Measurements from ENCODE around the gene FAM120C.
A peak's percentile ranks its signal among the peaks of the same experiment; 100 is the strongest.

Gene FAM120C

GRCh38 chrX:54043056-54043455, 140.0 kb downstream of the FAM120C start:
- peak overlapping the region; percentile 96 for H3K27ac ChIP-seq (ENCODE audit: low read depth, low read length, severe bottlenecking)
- peaks cover 26% of the 10 kb centered on the region for H3K36me3 ChIP-seq (ENCODE audit: control insufficient read depth, insufficient read depth, low read length)
- WGBS, 2 experiments (ENCODE audit: insufficient coverage in 2 of 2): 0% methylated on average over 1 of the region's 11 CpGs
- H3K4me3 ChIP-seq (ENCODE audit: extremely low read depth, insufficient read depth, low read length, poor library complexity, severe bottlenecking): peak overlapping the region; percentile 57
- H3K4me1 ChIP-seq (ENCODE audit: control insufficient read depth, insufficient read depth, low read length, poor library complexity, severe bottlenecking): peaks cover 5% of the 10 kb centered on the region
- no peaks in the 10 kb centered on the region for H3K9me3 ChIP-seq (ENCODE audit: control insufficient read depth, low read length)

- H3K4me1 ChIP-seq (ENCODE audit: control insufficient read depth, insufficient read depth, low read length, poor library complexity, severe bottlenecking): peaks cover 5% of the 10 kb centered on the region
- 0 to 2% methylated on average over 4 to 10 of the region's 26 CpGs for WGBS, 2 experiments (ENCODE audit: insufficient coverage in 2 of 2)
- H3K36me3 ChIP-seq (ENCODE audit: control insufficient read depth, insufficient read depth, low read length): peaks cover 30% of the 10 kb centered on the region
- H3K27ac ChIP-seq (ENCODE audit: low read depth, low read length, severe bottlenecking): no peak overlapping the region
- H3K4me3 ChIP-seq (ENCODE audit: extremely low read depth, insufficient read depth, low read length, poor library complexity, severe bottlenecking): peak overlapping the region; percentile 57
- H3K9me3 ChIP-seq (ENCODE audit: control insufficient read depth, low read length): no peaks in the 10 kb centered on the region
Observed at GRCh38 chrX:54042609-54043021, 140.4 kb downstream of the FAM120C start.

DNA sequence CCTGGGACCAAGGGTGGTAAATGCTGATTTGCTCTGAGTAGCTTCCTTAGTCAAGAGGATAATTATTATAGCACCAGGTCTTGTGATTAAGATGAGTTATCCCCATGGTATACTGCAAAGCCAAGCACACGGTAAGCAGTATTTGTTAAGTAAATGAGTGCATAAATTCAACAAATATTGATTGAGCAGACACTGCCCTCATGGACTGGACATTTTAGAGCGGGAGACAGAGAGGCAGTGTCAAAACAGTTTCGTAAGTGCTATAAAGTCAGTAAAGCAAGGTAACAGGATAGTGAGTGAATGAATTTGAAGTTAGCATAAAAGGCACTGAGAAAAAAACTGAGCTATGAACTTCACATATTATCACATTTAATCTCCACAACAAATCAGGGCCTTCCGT, 152.7 kb downstream of the FAM120C start:
- H3K4me3 ChIP-seq (ENCODE audit: extremely low read depth, insufficient read depth, low read length, poor library complexity, severe bottlenecking): no peak overlapping the region

DNA sequence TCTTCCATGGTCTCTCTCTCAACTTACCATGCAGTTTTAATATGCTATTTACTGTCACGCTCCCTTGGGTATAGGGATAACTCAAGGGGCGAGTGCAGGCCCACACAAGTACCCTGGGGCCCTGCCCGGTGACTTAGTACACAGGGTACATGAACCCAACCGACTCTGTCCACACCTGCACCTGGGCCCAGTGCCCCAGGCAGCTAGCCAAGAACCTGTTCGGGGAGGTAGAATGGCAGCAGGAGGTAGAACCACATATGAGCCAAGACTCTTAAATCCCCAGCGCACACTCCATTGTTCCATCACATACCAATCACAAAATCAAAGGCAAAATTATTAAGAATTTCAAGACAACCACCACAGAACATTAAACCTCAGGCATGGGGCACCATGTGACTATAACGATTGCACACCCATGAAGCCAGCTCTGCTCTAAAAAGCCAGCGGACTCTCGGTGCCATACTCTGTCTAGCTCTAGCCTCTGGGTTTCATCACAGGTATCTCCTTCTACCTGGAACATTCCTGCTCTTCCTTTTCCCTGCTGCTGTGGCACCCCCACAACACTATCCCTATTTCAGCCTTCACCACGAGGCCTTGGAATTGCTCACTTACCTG, 153.4 kb downstream of the FAM120C start:
- peaks cover 27% of the 10 kb centered on the region for H3K36me3 ChIP-seq (ENCODE audit: control insufficient read depth, insufficient read depth, low read length)
- H3K9me3 ChIP-seq (ENCODE audit: control insufficient read depth, low read length): no peaks in the 10 kb centered on the region
- WGBS, 2 experiments (ENCODE audit: insufficient coverage in 2 of 2): 100% methylated on average over 3 to 4 of the region's 10 CpGs

More for the DNA sequence above, 152.7 kb downstream of the FAM120C start:
- Histone ChIP-seq H3K9me3 (ENCODE audit: control insufficient read depth, low read length) (no peaks in the 10 kb centered on the region), H3K4me1 (ENCODE audit: control insufficient read depth, insufficient read depth, low read length, poor library complexity, severe bottlenecking) (peaks cover 4% of the 10 kb centered on the region), H3K36me3 (ENCODE audit: control insufficient read depth, insufficient read depth, low read length) (peaks cover 29% of the 10 kb centered on the region), H3K27ac (ENCODE audit: low read depth, low read length, severe bottlenecking) (no peak overlapping the region)
- WGBS, 2 experiments (ENCODE audit: insufficient coverage in 2 of 2): 90 to 100% methylated on average over 1 to 2 of the region's 4 CpGs

DNA sequence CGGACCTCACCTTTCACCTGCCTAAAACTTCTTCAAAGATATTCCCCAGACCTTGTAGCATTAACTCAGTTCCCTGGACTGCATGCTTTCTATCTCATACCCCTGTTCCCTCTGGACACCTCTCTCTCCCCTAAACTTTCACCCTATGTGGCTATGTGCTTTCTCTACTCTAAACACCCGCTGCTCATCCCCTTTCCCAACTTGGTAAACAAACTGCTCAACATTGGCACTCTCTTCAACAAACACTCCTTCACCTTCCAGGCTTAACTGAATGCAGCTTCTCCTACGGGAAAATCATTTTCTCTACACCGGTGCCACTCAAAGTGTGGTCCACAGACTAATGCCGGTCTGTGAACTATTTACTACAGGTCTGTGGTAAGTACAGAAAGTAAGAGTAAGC, 158.7 kb downstream of the FAM120C start:
- Histone ChIP-seq H3K27ac (ENCODE audit: low read depth, low read length, severe bottlenecking) (no peak overlapping the region), H3K4me3 (ENCODE audit: extremely low read depth, insufficient read depth, low read length, poor library complexity, severe bottlenecking) (no peak overlapping the region), H3K36me3 (ENCODE audit: control insufficient read depth, insufficient read depth, low read length) (peaks cover 25% of the 10 kb centered on the region), H3K4me1 (ENCODE audit: control insufficient read depth, insufficient read depth, low read length, poor library complexity, severe bottlenecking) (no peaks in the 10 kb centered on the region), H3K9me3 (ENCODE audit: control insufficient read depth, low read length) (no peaks in the 10 kb centered on the region)
- WGBS, 2 experiments (ENCODE audit: insufficient coverage in 2 of 2): 86 to 100% methylated on average over 1 to 2 of the region's 5 CpGs

More for the DNA sequence above, 153.4 kb downstream of the FAM120C start:
- Histone ChIP-seq H3K4me1 (ENCODE audit: control insufficient read depth, insufficient read depth, low read length, poor library complexity, severe bottlenecking) (peaks cover 4% of the 10 kb centered on the region), H3K27ac (ENCODE audit: low read depth, low read length, severe bottlenecking) (no peak overlapping the region), H3K4me3 (ENCODE audit: extremely low read depth, insufficient read depth, low read length, poor library complexity, severe bottlenecking) (no peak overlapping the region)
